ENCODE results near the gene ZSCAN20.

Gene ZSCAN20

DNA sequence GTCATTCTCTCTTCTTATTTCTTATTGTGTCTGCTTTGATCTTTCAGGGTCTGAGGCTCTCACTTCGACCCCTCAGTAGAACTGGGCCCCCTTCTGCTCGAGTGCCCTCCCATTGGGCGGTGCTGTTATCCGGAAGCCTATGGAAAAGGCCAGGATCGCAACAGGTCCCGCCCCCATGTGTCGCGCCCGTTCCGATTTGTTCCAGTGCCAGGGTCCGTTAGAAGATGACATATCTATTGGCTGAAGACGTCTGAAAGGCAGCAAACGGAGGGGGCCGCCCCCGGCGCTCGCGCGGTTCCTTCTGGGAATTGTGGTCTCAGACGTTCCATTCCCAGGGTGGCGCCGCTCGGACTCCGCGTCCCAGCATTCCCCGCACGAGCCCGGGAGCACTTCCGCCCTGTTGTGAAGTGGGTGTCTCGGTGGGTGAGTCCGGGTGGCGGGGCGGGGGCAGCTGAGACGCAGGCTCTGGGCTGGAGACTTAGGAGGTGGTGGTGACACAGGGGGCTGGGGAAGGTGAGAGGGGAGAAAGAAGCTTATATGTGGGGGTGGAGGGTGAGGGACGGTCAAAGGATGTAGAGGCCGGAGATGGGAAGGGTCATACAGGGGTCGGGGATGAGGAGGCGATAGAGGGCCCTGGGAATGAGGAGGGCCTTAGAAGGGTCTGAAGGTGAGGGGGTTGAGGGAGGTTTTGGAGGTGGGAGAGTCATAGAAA is at the start of gene ZSCAN20:
Gene ZSCAN20 (plus strand): TSS at position 377 of the 712 bp plus-strand sequence. CDS start 6,644 bp downstream, outside the sequence.
- peak; percentile 98 for DNase-seq (ENCODE audit: low read depth)

DNA sequence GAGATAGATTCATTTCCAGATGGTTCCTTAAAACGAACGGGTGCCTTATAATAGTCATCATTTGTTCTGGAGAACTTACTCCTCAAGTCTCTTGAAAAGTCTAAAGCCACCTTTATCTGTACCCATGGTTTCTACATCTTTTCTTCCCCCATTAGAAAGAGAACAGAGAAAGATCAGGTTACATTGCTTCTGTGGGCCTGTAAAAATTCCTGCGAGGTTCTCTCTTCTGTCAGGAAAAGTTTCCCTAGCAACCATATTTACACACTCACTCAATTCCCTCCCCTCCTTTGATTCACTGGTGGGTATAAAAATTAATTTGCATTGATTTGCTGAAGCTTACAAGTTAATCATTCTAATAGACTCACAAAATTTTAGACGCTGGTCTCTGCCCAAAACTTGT is 48.2 kb upstream of the ZSCAN20 start:
- no peak for DNase-seq (ENCODE audit: low read depth)

- DNase-seq (ENCODE audit: low read depth), result no peak
Observed at GRCh38 chr1:33424610-33425009, 47.8 kb upstream of the ZSCAN20 start.

DNA sequence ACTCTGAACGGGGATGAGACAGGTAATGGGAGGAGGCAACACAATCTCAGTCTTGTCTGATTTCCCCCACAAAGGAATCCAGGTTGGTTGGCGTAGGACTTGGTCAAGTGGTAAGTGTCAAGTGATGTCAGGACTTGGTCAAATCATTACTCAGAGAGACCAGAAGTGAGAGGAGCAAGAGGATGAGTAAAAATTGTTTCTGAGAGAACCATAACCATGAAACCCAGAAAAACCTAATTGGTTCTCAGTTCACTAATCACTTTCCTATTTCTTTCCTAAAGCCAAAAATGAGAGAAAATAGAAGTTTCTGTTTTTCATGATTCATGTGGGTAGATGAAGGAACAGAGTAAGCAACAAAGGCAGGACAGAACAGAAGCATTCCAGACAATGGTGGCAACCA is 46.5 kb upstream of the ZSCAN20 start:
- no peak for DNase-seq (ENCODE audit: low read depth)

DNA sequence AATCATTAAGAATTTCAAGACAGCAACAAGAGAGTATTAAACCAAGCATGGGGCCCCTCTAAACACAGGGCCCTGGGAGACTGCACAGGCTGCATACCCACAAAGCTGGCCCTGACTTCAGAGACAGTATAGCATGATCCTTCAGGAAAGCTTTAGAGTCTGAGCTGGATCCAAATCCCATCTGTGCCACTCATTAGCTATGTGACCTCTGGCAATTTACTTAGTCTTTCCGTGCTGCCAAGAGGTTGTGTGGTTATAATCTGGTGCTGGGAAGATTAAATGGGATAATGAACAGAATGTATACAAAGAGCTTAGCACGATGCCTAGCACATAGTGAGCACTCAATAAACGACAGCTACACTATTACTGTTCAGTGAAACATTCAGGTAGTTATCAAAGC is 45.5 kb upstream of the ZSCAN20 start:
- DNase-seq (ENCODE audit: low read depth), result no peak

DNA sequence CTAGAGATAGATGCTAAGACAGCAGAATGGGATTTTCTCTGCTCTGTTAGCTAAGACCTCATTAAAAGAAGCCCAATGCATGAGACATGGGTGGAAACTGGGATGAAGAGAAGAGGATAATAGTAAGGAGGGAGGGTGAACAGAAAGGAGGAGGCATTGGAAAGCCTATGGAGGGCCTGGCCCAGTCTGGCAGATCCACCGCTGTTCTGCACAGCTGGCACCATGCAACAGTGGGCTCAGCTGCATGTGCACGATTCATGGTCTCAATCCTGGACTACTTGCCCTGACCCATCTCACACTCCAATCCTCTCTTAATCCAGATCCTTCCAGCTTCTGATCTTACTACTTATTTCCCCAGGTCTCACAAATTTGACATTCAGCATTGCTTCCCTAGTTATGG is 43.8 kb upstream of the ZSCAN20 start:
- DNase-seq (ENCODE audit: low read depth), result no peak

DNA sequence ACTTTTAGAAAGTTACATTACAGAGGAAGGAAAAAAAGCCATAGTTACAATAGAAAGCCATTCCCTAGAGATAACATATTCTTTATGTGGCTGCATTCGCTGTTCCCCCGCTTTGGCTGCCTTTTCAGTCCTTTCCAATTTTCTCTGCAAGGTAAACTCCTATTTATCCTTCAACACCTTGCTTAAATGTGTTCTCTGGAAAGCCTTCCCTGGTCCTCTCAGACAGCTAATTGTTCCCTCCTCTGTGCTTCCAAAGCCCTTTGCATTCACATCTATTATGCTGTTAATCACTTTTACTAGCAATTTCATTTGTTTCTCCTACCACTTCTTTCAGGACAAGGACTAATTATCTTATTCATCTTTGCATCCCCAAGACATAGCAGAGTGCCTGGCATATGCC is 43.1 kb upstream of the ZSCAN20 start:
- no peak for DNase-seq (ENCODE audit: low read depth)

- no peak for DNase-seq (ENCODE audit: low read depth)
Observed at GRCh38 chr1:33429856-33430691, 42.4 kb upstream of the ZSCAN20 start.

GRCh38 chr1:33430692-33431593 is 41.5 kb upstream of the ZSCAN20 start, which contains the start of gene PHC2:
TSS of gene PHC2 (minus strand) at chr1:33431095. CDS start at chr1:33375539, 55,556 bp downstream.
- peak; percentile 90 for DNase-seq (ENCODE audit: low read depth)

GRCh38 chr1:33433509-33434362 is 38.7 kb upstream of the ZSCAN20 start:
- peak; percentile 100 for DNase-seq (ENCODE audit: low read depth)

DNA sequence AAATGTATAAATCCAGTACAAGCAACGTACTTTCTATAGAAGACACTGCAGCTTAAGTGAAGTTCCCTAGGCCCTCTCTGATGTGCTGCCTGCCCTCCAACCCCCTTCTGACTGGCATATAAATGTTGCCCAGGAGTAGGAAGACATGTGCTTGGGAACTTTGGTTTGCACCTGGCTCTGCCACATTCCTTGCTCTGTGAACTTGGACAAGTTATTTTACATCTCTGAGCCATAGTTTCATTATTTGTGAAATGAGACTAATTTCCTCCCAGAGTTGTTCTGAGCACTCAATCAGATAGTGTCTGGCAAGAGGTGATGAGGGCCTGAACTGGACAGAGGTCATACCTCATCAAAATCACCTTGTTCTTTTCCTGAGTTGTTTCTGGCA is 38.1 kb upstream of the ZSCAN20 start:
- DNase-seq (ENCODE audit: low read depth), result no peak

DNA sequence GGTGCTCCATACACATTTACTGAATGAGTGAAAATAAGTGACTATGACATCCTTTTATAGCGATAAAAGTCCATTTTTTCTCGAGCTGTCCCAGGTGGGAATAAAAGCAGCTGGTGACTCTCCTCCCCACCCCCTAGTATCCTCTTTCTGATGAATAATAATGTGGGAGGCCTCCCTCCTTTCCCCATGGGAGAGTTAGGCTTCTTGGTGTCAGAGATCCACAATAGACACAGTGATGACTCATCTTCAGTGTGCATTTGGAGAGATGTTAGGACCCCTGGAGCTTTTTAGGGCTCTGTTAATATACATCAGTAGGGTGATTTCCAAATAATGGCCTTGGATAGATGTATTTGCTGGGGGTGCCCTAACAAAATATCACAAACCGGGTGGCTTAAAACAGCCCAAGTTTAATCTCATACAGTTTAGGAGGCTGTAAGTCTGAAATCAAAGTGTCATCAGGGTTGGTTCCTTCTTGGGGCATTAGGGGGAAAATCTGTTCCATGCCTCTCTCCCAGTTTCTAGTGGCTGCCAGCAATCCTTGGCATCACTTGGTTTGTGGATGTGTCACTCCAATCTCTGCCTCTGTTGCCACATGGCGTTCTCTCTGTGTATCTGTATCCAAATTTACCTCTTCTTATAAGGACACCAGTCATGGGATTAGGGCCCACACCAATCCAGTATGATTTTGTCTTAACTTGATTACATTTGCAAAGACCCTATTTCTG is 37.2 kb upstream of the ZSCAN20 start:
- DNase-seq (ENCODE audit: low read depth), result no peak

DNA sequence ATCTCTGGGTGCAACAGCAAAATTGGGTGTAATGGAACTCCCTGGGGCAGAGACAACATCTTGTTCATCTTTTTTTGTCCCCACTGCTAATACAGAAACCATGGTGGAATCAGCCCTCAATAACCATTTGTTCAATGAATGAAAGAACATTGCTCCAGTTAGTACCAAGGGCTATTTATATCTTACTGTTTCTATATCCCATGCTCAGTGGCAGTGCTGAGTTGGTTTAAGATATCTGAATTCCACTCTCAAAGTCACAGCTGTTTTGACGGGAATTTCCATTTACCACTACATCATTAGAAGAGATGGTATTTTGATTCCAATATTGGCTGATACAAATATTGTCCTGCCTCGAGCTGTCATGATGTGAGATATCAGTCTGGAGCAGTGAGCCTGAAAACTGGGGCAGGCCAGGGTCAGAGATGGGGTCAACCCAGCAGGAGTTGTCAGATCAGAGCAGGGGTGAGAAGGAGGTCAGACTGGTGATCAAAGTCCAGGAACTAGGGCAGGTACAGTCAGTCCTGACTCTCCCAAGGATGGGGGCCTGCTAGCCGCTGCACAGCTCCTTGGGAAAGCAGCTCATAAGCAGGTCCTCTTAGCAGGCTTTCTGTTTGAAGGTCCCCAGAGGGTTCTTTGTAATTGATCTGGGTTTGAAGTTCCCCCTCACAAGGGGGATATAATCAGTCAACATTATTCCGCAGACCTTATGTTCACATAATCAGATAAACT is 35.7 kb upstream of the ZSCAN20 start:
- DNase-seq (ENCODE audit: low read depth), result no peak

- DNase-seq (ENCODE audit: low read depth), result no peak
Observed at GRCh38 chr1:33438364-33439160, 33.9 kb upstream of the ZSCAN20 start.

- no peak for DNase-seq (ENCODE audit: low read depth)
Observed at GRCh38 chr1:33439662-33440061, 32.8 kb upstream of the ZSCAN20 start.

DNA sequence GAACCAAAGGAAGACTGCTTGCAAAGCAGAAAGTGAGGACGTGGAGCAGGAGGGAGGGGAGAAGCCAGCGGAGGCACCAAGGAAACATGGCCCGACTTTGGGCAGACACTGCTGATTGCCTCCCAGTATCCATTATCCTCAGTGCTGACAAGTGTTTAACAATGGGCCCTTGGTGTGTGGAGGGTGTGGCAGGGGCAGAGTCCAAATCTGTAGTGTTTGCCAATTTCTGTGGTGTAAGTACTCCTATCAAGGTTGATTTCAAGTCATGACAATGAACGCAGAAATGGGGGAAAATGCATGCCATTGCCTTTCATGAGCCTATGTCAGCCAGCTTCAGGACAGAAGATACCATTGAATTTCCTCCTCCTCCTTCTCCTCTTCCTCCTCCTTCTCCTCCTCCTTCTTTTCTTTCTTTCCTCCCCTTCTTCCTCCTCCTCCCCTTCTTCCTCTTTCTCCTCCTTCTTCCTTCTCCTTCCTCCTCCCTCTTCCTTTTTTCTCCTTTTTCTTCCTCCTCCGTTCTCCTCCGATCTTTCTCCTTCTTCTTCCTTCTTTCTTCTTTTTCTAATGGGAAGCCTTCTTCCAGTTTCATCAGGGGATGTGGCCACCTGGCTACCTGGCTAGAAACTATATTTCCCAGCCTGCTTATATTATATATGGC is 31.2 kb upstream of the ZSCAN20 start:
- DNase-seq (ENCODE audit: low read depth), result no peak

DNA sequence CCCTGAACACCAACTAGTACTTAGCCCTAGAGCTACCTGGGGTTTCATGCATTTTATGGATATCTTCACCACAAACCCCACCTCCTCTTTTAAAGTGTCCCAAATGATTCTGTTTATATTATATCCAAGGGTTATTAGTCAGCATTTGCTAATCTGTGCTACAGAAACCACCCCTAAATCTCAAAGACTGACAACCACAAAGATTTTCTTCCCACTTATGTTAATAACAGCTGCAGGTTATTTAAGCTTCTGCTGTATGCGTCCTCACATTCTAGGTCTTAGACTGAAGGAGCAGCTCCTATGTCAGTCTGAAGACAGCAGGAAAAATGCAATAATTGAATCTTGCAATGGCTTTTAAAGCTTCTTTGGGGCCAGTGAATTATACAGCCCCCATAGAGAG is 30.3 kb upstream of the ZSCAN20 start:
- DNase-seq (ENCODE audit: low read depth), result no peak

GRCh38 chr1:33443080-33443704 is 29.3 kb upstream of the ZSCAN20 start:
- DNase-seq (ENCODE audit: low read depth), result no peak
